Esophagus squamous epithelium (tissue), 4 donors: Measurements from ENCODE around the gene TBC1D2.

ENCODE experiments used
- POLR2A ChIP-seq, 4 donors: fragments of 450-650 bp; IDR thresholded peaks; one replicate each; pipeline ENCODE4 v1.6.1; 2017; ENCODE audit warnings: antibody characterized with exemption in 4 of 4, mild to moderate bottlenecking in 4 of 4, moderate library complexity in 3 of 4
- TF ChIP-seq, protein P1 (sequence below), 6 experiments: fragments of 450-650 bp in 4 of 6; fragments of 200-600 bp in 2 of 6; sonication (generic) in 2 of 6; IDR thresholded peaks; one replicate each; pipeline ENCODE4 v1.5.1; 2016 to 2019; ENCODE audit warnings: antibody characterized with exemption in 6 of 6, mild to moderate bottlenecking in 4 of 6, moderate library complexity in 4 of 6

- TF ChIP-seq, protein P1, sequence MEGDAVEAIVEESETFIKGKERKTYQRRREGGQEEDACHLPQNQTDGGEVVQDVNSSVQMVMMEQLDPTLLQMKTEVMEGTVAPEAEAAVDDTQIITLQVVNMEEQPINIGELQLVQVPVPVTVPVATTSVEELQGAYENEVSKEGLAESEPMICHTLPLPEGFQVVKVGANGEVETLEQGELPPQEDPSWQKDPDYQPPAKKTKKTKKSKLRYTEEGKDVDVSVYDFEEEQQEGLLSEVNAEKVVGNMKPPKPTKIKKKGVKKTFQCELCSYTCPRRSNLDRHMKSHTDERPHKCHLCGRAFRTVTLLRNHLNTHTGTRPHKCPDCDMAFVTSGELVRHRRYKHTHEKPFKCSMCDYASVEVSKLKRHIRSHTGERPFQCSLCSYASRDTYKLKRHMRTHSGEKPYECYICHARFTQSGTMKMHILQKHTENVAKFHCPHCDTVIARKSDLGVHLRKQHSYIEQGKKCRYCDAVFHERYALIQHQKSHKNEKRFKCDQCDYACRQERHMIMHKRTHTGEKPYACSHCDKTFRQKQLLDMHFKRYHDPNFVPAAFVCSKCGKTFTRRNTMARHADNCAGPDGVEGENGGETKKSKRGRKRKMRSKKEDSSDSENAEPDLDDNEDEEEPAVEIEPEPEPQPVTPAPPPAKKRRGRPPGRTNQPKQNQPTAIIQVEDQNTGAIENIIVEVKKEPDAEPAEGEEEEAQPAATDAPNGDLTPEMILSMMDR (IDR thresholded peaks at IDR 0.05), result no peak
- TF ChIP-seq POLR2A (IDR thresholded peaks at IDR 0.05), result no peak
Observed at GRCh38 chr9:98220911-98221310, 34.5 kb downstream of the TBC1D2 start.
